DMS53 treated with DMSO at 0.1 percent for 48 hours (cell line): ENCODE data around the gene NMNAT2.
"Not testable (repeated sequence)": the region's sequence is repeated elsewhere in the genome, so short reads cannot be mapped to it uniquely, and the experiment has no call there.

Source experiments
- DNase-seq: peaks from one replicate; lab custom pipeline; 2025; ENCODE audit not compliant: unreplicated experiment; lab: John Stamatoyannopoulos, UW

The NMNAT2 gene

DNA sequence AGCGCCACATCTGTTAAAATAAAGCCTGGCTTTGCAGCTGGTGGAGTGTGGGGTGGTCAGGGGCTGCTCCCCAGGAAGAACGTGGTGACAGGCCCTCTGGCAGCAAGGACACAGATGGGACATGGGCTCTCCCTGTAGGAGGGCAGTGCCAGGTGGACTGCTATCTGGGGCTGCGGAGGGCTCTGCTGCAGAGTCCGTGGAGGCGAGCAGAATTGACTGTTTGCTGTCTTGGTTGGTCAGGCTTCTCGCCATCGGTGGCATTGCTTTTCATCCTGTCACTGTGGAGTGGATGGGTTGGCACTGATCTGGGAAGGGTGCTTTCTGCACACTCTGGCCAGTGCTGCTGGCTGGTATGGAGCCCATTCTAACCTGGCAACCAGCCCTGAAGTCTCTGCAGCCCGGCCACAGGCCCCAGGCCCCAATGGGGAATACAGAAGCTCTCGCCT, 129.1 kb downstream of the NMNAT2 start:
- DNase-seq: no peak

- DNase-seq: no peak
Observed at GRCh38 chr1:183288583-183288982, 129.6 kb downstream of the NMNAT2 start.

DNA sequence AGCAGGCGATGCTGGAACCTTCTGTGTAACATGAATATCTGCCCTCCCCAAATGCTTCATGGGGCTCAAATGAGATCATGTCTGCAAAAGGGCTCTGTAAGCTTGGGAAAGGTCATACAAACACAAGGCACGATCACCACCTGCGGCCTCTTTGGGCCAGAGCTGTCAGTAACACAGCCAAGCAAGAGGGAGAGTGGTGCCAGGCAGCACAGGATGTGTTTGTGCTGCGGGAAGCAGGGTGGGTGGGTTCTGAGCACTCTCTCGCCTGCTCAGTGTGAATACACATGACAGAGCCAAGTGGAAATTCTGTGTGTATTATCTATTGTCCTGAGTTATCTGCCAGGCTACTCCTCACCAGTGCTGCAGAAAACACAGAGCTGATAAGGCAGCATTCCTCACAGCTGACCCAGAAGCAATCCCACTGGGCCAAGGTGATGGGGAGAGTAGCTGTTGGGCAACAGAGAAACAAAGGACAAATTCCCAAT, 130.9 kb downstream of the NMNAT2 start:
- DNase-seq: no peak

- no peak for DNase-seq
Observed at GRCh38 chr1:183285746-183286145, 132.4 kb downstream of the NMNAT2 start.

DNA sequence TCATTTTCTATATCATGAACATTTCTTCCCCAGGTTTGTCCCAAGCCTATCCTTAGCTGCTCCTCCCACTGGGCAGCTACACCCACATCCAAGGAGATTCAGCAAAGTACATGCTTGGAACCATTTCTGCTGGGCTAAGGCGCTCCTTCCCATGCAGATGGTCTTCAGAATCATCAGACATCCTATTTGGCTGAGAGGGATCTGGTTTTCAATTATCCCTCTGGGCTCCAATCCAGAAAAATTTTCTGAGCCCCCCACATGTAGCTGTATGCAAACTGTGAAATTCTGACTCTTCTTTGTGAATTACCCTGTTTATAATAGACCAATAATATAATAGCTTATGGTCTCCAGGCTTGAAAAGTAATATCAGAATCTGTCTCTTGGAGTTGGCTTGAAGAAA, 132.9 kb downstream of the NMNAT2 start:
- no peak for DNase-seq

DNA sequence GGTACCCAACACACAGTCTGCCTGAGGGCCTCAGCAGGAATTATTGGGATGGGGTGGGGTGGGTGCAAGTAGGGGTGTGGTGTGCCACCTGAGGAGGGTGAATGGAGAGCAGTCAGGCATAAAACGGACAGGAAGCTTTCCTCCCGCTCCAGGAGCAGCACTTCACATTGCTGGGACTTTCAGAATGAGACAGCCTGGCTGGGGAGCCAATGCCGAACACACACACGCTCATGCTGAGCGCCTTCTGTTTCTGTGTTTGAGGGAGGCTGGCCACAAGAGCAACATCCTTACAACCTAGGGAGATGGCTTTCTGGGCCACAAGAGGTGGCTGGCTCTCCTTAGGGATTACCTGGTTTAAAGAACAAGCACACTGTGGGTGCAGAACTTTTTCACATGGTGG, 134.1 kb downstream of the NMNAT2 start:
- DNase-seq: no peak

DNA sequence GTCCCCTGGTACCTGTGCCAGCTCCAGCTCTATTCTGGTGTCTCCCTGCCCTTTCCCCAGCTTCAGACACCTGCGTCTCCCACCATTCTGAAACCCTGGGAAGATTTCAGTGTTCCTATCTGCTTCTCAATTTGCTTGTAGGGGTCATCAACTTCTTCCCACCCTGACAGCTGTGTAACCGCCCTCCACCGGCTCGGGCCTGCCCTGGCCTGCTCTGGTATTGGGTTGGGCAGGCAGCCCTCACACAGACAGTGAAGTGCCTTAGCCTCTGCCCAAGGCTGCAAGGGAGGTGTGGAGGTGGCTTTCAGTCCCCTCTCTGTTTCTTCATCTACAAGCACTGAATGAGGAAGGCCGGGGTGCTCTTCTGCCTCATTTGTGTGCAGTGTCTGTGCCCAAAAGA, 134.9 kb downstream of the NMNAT2 start:
- no peak for DNase-seq

DNA sequence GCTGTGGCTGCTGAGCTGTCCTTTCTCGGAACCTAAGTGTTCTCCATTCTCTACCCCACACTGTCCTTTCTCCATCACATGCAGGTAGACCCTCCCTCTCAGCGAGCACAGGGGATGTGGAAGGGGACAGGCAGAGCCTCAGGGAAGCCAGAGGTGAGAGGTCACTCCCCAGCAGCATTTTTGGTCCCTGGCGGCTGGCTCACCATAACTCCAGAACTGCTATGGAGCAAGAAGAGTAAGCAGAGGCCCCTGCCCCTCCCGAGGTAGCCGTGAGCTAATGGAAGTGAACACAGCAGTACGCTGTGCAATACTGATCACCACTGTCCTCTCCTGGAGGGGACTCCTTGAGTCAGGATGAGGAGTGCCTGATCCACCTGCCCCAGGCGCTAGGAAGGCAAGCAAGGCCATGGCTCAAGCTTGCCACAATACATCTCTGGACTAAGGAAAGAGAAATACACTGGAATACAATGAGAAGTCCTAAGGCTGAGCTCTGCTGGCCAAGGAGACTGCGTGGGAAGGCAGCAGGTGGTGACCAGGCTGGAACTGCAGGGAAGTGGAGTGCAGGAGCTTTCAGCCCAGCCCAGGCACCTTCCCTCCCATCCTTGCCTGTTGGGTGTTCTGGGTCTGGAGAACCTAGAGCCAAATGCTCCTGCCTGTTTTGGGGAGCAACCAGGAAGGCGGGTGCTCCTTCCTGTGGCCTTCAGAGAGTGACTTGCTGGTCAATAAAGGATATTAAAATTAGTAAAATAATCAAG, 135.9 kb downstream of the NMNAT2 start:
- DNase-seq: no peak

DNA sequence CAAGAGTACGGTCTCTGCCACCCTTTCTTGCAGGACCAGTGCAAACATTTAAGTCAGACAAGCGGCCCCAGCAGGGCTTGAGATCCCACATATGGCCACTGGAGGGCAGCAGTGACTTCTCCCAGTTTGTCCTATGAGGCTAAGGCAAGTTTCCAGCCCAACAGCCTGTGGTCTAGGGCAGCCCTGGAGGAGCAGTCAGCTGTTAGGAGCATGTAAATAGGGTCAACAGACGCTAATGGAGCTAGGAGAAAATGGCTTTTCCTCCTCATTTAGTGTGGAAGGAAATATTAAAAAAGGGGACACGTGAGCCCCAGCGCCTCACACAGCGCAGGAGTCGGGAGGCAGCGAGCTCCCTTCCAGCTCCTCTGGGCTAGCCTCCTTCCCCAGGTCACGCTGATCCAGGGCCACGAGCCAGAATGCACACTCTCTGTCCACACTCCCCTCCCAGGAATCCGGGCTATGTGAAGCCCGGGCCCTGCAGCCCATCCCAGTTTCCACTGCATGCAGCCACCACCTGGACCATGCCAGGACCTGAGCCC, 136.6 kb downstream of the NMNAT2 start:
- peak; percentile 69 for DNase-seq

DNA sequence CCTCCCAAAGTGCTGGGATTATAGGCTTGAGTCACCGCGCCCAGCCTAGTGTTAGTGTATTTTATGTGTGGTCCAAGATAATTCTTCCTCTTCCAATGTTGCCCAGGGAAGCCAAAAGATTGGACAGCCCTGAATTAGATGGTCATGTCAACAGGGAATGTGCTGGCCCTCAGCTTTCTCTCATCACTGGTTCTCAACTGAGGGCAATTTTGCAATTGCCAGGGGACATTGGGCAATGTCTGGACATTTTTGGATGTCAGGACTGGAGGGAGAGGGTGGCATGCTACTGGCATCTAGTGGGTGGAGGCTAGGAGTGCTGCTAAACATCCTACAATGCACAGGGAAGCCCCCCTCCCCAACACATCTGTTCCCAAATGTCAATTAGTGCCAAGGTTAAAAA, 137.1 kb downstream of the NMNAT2 start:
- DNase-seq: no peak

DNA sequence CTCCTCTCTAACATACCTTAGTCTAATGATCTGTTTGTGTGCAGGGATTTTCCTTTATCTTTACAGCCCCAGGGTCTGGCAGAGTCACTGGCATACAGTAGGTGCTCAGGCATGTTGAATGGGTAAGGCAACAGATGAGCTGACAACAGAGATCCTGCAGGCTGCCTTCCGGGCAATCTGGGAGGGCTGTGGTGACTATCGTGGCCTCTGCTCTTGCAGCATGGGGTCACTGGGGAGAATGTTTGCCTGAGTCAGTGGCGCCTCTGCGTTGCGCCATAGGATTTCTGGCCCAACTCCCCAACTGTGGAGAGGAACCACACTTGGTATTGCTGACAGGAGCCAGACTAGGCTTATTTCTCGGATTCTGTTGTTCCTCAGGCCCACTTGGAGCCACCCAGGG, 138.3 kb downstream of the NMNAT2 start:
- DNase-seq: no peak

GRCh38 chr1:183278739-183279591, 139.2 kb downstream of the NMNAT2 start:
- no peak for DNase-seq

- no peak for DNase-seq
Observed at GRCh38 chr1:183277821-183278738, 140.1 kb downstream of the NMNAT2 start.

DNA sequence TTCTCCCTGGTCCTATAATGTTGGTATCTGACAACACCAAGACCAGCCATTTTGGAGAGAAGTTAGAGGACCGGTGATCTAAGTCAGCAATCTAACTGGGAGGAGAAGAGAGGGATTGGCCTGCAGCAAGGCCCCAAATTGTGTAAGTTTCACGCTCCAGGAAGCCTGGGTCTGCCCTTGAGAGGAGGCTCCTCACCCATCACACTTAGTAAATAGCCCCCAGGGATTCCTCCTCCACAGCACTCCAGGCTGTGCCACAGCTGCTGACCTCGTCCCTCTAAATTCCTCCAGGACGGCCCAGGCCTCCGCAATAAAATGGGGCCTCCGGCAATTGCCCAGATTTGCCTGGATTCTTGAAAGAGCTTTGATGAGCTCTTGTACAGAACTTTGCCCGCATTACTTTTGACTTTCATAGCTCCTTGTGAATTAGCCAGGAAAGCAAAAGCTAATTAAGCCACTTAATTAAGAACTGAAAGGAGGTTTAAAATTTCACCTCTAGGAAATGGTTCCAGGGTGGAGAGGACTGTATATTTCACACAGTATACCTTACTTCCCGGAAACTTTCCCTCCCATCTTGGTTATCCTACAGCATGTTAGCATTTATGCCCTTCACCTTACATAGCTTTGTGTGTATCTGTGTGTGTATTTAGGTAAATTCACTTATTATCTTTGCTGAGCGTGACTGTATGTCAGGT, 141.6 kb downstream of the NMNAT2 start:
- no peak for DNase-seq

DNA sequence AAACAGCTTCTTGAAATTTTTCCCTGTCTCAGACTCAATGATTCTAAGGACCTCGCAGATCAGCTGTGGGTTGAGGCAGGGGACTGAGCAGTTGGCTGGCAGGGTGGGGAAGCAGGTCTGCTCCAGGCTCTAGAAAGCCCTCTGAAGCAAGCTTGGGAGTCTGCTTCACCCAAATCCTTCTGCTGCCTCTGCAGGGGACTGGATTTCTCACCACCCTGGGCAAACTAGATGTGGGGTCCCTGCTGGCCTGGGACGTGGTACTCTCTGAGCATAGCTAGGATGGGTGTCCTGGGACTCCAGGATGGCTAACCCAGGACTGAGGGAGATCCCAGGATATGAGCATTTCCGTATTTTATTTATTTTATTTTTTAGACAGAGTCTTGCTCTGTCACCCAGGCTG, 142.9 kb downstream of the NMNAT2 start:
- DNase-seq: no peak

DNA sequence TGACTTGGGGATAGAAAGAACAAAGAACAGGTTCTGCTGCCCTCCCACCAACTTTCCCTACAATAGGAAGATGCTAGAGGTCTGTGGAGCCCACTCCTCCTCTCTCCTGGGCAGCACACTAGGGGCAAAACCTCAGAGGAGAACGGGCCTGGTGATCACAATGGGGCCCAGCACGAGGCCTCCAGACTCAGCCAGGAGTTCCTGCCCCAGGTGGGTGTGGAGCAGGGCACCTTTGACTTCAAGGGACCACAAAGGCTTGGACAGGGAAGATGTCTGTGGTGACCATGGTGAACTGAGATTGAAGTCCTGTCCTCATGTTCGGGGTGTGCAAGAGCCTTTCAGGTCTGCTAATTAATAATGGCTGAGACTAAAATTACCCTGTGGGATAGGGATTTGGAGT, 143.3 kb downstream of the NMNAT2 start:
- DNase-seq: no peak

- not testable (repeated sequence) for DNase-seq
Observed at GRCh38 chr1:183273984-183274383, 144.2 kb downstream of the NMNAT2 start.

GRCh38 chr1:183273300-183273699, 144.9 kb downstream of the NMNAT2 start:
- no peak for DNase-seq

- DNase-seq: no peak
Observed at GRCh38 chr1:183272390-183272848, 145.8 kb downstream of the NMNAT2 start.

DNA sequence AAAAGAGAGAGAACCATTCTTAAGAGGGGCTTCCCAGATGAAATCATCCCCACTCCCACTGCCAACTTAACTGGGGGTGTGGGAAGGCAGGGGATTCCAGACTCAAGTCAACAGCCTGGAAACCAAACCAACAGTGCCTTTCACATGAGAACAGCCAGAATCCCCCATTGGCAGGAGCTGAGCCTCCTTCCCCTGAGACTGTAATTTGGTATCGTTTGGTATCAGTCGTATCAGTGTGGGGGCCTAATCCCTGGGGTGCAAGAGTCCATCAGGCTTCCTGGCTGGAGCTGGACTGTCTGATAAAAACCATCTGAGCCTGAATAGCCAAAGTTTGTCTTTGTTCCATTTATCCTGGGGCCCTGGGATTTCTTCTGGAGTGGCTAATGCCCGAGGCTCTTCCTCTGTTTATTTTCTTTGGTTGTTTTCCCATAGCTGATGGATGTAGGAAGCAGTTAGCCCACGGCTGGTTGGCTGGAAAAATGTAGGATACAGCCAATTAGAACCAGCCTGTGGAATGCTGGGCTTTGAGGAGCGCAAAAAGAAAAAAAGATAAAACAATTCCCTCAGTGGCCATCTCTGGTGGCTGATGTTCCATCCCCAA, 147.5 kb downstream of the NMNAT2 start:
- DNase-seq: no peak
